Measurements from ENCODE around the gene ATP6V0E1. TPM values are rescaled to one million over a fixed set of nuclear protein-coding genes. Genes with fewer than 3 reads are reported as not detected.

The ATP6V0E1 gene
- total and polyA plus RNA-seq, 8 donors = 18.0 to 328 (median 133) TPM

DNA sequence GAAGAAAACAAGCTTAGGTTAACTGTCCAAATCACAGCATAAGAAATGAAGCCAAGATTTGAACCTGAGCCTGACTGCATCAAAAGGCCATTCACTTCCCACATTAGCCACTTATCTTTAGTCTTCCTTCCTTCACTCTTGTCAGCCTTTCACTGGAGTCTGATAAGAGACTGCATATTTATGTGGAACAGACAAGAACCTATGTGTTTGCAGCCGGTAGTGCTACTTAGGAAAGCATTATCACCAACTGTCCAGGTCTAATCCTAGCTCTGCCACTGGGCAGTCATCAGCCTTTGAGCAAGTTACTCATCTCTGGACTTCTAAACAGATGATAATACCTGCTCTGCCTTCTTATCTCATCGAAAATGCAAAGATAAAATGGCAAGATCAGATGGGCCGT, 12.1 kb upstream of the ATP6V0E1 start:
- WGBS, 5 donors = 40 to 65% (median 44%) methylated on average over 3 of the region's 3 CpGs
- Histone ChIP-seq H3K4me3 (no peak overlapping the region), H3K9me3 (no peaks in the 10 kb centered on the region), H3K4me1 (no peaks in the 10 kb centered on the region), H3K27me3 (no peaks in the 10 kb centered on the region), H3K36me3 (peaks cover 8 to 43% (median 33%) of the 10 kb centered on the region in 4 donors), H3K27ac (no peak overlapping the region)
- intact Hi-C loops (cut with DNase I; ENCODE audit: low total_unique reads) = no loop called here
- TF ChIP-seq, protein P1, sequence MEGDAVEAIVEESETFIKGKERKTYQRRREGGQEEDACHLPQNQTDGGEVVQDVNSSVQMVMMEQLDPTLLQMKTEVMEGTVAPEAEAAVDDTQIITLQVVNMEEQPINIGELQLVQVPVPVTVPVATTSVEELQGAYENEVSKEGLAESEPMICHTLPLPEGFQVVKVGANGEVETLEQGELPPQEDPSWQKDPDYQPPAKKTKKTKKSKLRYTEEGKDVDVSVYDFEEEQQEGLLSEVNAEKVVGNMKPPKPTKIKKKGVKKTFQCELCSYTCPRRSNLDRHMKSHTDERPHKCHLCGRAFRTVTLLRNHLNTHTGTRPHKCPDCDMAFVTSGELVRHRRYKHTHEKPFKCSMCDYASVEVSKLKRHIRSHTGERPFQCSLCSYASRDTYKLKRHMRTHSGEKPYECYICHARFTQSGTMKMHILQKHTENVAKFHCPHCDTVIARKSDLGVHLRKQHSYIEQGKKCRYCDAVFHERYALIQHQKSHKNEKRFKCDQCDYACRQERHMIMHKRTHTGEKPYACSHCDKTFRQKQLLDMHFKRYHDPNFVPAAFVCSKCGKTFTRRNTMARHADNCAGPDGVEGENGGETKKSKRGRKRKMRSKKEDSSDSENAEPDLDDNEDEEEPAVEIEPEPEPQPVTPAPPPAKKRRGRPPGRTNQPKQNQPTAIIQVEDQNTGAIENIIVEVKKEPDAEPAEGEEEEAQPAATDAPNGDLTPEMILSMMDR (IDR thresholded peaks at IDR 0.05) = no peak
- no peak for TF ChIP-seq EP300 (IDR thresholded peaks at IDR 0.05)
- no peak for TF ChIP-seq POLR2AphosphoS5 (IDR thresholded peaks at IDR 0.05)
- TF ChIP-seq POLR2A (IDR thresholded peaks at IDR 0.05) = no peak
- no peak for DNase-seq

- Histone ChIP-seq H3K27me3 (no peaks in the 10 kb centered on the region), H3K36me3 (peaks cover 8 to 34% (median 25%) of the 10 kb centered on the region in 4 donors), H3K4me1 (no peaks in the 10 kb centered on the region), H3K9me3 (no peaks in the 10 kb centered on the region), H3K27ac (no peak overlapping the region), H3K4me3 (no peak overlapping the region)
- 89 to 93% (median 90%) methylated on average over 5 of the region's 5 CpGs for WGBS, 5 donors
- DNase-seq = no peak
- intact Hi-C loops (cut with DNase I; ENCODE audit: low total_unique reads) = no loop called here
- no peak for TF ChIP-seq POLR2A (IDR thresholded peaks at IDR 0.05)
- TF ChIP-seq POLR2AphosphoS5 (IDR thresholded peaks at IDR 0.05) = no peak
- TF ChIP-seq, protein P1 (IDR thresholded peaks at IDR 0.05) = no peak
- TF ChIP-seq EP300 (IDR thresholded peaks at IDR 0.05) = no peak
Measured at GRCh38 chr5:172972552-172972951, 11.0 kb upstream of the ATP6V0E1 start.

- WGBS, 5 donors = 41 to 66% (median 50%) methylated on average over 3 of the region's 3 CpGs
- peak in 1 of 2 donors; percentile 20 for DNase-seq
- no peak for TF ChIP-seq EP300 (IDR thresholded peaks at IDR 0.05)
- no peak for TF ChIP-seq POLR2A (IDR thresholded peaks at IDR 0.05)
- no peak for TF ChIP-seq POLR2AphosphoS5 (IDR thresholded peaks at IDR 0.05)
- TF ChIP-seq, protein P1 (IDR thresholded peaks at IDR 0.05) = no peak
- H3K36me3 ChIP-seq = peaks cover 8 to 30% (median 21%) of the 10 kb centered on the region in 4 donors
- no peaks in the 10 kb centered on the region for H3K27me3 ChIP-seq
- intact Hi-C loops (cut with DNase I; ENCODE audit: low total_unique reads) = no loop called here
- no peaks in the 10 kb centered on the region for H3K4me1 ChIP-seq
- no peaks in the 10 kb centered on the region for H3K9me3 ChIP-seq
- H3K4me3 ChIP-seq = no peak overlapping the region
- no peak overlapping the region for H3K27ac ChIP-seq
Measured at GRCh38 chr5:172973127-172973916, 10.2 kb upstream of the ATP6V0E1 start.

DNA sequence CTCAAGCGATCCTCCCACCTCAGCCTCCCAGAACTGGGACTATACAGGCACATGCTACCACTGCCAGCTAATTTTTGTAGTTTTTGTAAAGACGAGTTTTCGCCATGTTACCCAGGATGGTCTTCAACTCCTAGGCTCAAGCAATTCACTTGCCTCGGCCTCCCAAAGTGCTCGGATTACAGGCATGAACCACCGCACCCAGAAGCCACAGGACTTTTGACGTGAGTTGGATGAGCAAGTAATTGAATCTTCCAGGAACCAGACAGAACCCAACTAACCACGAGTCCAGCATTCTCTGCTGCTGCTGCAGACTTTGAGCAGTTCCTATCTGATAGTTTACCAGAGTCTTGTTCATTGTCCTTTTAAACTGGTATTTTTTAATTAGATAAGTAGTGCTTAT, 9.6 kb upstream of the ATP6V0E1 start:
- WGBS, 5 donors = 81 to 89% (median 85%) methylated on average over 8 of the region's 8 CpGs
- no peaks in the 10 kb centered on the region for H3K27me3 ChIP-seq
- H3K9me3 ChIP-seq = no peaks in the 10 kb centered on the region
- no peak for DNase-seq
- H3K27ac ChIP-seq = no peak overlapping the region
- H3K4me3 ChIP-seq = no peak overlapping the region
- no peaks in the 10 kb centered on the region for H3K4me1 ChIP-seq
- H3K36me3 ChIP-seq = peaks cover 8 to 24% (median 15%) of the 10 kb centered on the region in 4 donors
- intact Hi-C loops (cut with DNase I; ENCODE audit: low total_unique reads) = no loop called here
- TF ChIP-seq POLR2A (IDR thresholded peaks at IDR 0.05) (no peak), EP300 (IDR thresholded peaks at IDR 0.05) (no peak), POLR2AphosphoS5 (IDR thresholded peaks at IDR 0.05) (no peak)
- TF ChIP-seq, protein P1 (IDR thresholded peaks at IDR 0.05) = no peak

Data from stomach (tissue), 9 donors.